Measurements from ENCODE around the gene KCNQ1. TPM values are rescaled to one million over a fixed set of nuclear protein-coding genes. Genes with fewer than 3 reads are reported as not detected.
A peak's percentile ranks its signal among the peaks of the same experiment; 100 is the strongest.

KCNQ1 gene
- total and polyA plus RNA-seq, 9 of the 15 experiments (the other 6 are each of a cell fraction or from before 2014, with no cell fraction given) = 0.44 TPM; not detected in 8

DNA sequence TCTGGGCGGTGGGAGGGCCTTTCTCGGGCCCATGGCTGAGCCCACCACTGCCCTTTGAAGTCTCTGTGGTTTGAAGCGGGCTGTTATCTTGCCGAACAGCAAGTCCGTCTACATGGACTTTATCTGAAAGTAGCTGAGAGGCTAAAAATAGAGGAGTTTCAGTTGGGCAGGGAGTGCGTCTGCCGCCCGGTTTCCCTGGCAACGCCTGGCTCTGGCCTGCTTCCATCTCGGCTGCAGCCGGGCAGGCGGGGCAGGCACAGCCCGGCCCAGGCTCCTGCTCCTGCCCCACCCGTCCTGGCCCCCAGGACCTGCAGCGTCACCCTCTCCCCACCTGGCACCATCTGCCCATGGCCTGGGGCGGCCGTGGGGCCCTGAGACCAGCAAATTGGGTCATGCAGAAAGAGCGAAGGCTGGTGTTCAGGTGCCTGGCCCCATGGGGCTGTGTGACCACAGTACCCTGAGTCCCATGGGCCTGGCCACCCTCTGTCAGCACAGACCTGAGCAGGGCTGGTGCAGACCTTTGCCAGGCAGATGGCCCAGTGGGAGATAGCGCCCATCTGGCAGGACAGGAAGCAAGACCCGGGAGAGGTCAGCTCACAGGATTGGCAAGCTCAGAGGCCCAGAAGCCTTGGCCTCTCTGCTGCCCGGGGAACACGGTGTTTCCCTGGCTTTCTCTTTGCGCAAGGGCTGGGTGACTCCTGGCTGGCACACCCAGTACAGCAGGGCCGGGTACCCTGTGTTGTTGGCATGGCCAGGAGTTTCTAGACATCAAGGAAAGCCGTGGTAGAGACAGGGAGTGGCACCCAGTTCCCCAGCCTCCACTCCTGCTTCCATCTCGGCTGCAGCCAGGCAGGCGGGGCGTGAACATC, 334.1 kb downstream of the KCNQ1 start (continued):
- TF ChIP-seq REST (IDR thresholded peaks at IDR 0.05; ENCODE audit: borderline replicate concordance) = peak; percentile 83
- TF ChIP-seq REST (CRISPR knock-in tag; IDR thresholded peaks at IDR 0.05; ENCODE audit: low read depth) = peak; percentile 46; the same call in 1 of the 2 replicates
- TF ChIP-seq EZH2 (IDR thresholded peaks at IDR 0.05; ENCODE audit: borderline replicate concordance, low read depth, low read length) = no peak
- peak; percentile 43 for TF ChIP-seq SMAD1 (IDR thresholded peaks at IDR 0.05; ENCODE audit: low read depth, low read length, partially characterized antibody)
- no peak for TF ChIP-seq ZNF408 (CRISPR knock-in tag; IDR thresholded peaks at IDR 0.05; ENCODE audit: low read depth)
- TF ChIP-seq EWSR1 (IDR thresholded peaks at IDR 0.05; ENCODE audit: borderline replicate concordance, low read depth, partially characterized antibody) = no peak
- TF ChIP-seq SRF (CRISPR knock-in tag; IDR thresholded peaks at IDR 0.05) = 0 out of 4 replicates have a peak, but pooled peaks of 1 of the 2 experiments have one; percentile 21
- TF ChIP-seq CHCHD3 (CRISPR knock-in tag; IDR thresholded peaks at IDR 0.05) = no peak
- TF ChIP-seq ZNF445 (CRISPR knock-in tag; IDR thresholded peaks at IDR 0.05; ENCODE audit: low read depth) = 0 out of 2 replicates have a peak, but pooled peaks have one; percentile 44
- TF ChIP-seq, protein P1, sequence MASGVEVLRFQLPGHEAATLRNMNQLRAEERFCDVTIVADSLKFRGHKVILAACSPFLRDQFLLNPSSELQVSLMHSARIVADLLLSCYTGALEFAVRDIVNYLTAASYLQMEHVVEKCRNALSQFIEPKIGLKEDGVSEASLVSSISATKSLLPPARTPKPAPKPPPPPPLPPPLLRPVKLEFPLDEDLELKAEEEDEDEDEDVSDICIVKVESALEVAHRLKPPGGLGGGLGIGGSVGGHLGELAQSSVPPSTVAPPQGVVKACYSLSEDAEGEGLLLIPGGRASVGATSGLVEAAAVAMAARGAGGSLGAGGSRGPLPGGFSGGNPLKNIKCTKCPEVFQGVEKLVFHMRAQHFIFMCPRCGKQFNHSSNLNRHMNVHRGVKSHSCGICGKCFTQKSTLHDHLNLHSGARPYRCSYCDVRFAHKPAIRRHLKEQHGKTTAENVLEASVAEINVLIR (CRISPR knock-in tag; IDR thresholded peaks at IDR 0.05) = 0 out of 2 replicates have a peak, but pooled peaks have one; percentile 14
- peak; percentile 90 for TF ChIP-seq CTBP1 (IDR thresholded peaks at IDR 0.05; ENCODE audit: borderline replicate concordance)
- peak; percentile 33; the same call in 1 of the 2 replicates for TF ChIP-seq PHF8 (IDR thresholded peaks at IDR 0.05; ENCODE audit: borderline replicate concordance, low read length)
- TF ChIP-seq POLR3A (IDR thresholded peaks at IDR 0.05; ENCODE audit: borderline replicate concordance, extremely low read depth, insufficient read depth, insufficient read length) = no peak
- TF ChIP-seq, protein P2, sequence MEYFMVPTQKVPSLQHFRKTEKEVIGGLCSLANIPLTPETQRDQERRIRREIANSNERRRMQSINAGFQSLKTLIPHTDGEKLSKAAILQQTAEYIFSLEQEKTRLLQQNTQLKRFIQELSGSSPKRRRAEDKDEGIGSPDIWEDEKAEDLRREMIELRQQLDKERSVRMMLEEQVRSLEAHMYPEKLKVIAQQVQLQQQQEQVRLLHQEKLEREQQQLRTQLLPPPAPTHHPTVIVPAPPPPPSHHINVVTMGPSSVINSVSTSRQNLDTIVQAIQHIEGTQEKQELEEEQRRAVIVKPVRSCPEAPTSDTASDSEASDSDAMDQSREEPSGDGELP (CRISPR knock-in tag; IDR thresholded peaks at IDR 0.05; ENCODE audit: borderline replicate concordance) = peak; percentile 47; the same call in 1 of the 2 replicates
- TF ChIP-seq HNRNPK (IDR thresholded peaks at IDR 0.05; ENCODE audit: low read depth, low read length, poor library complexity, severe bottlenecking) = no peak
- 0 out of 2 replicates have a peak, but pooled peaks have one; percentile 19 for TF ChIP-seq ZNF134 (CRISPR knock-in tag; conservative IDR thresholded peaks at IDR 0.05)
